ENCODE results near the gene DBN1. TPM values are rescaled to one million over a fixed set of nuclear protein-coding genes. Genes with fewer than 3 reads are reported as not detected.

DBN1 gene
- total and polyA plus RNA-seq, 5 donors from 2014 or later, result 0.13 to 2.3 TPM; not detected in 3

- peak overlapping the region in 1 of 4 donors; percentile 52 for H3K4me3 Mint-ChIP-seq
- no peak for ATAC-seq (ENCODE audit: low read depth in 2 of 2)
- DNase-seq, result no peak
- H3K9me3 Mint-ChIP-seq, result no peaks in the 10 kb centered on the region
- H3K27me3 Mint-ChIP-seq, result no peaks in the 10 kb centered on the region
- H3K27ac Mint-ChIP-seq, result peak overlapping the region in 2 of 3 donors; percentile 7 to 54
- peaks cover 0 to 18% (median 8%) of the 10 kb centered on the region in 4 donors for H3K4me1 Mint-ChIP-seq
- no peak overlapping the region for H3K27ac ChIP-seq (ENCODE audit: insufficient read depth, low read length, poor library complexity, severe bottlenecking)
- no peaks in the 10 kb centered on the region for H3K36me3 ChIP-seq (ENCODE audit: control insufficient read depth, insufficient read depth, low read length)
- H3K9me3 ChIP-seq (ENCODE audit: control insufficient read depth in 2 of 2, low read length in 2 of 2), result no peaks in the 10 kb centered on the region
- H3K36me3 Mint-ChIP-seq, result peaks cover 4% of the 10 kb centered on the region
- no peak overlapping the region for H3K4me3 ChIP-seq (ENCODE audit: low read depth, low read length)
- H3K27me3 ChIP-seq (ENCODE audit: control insufficient read depth, insufficient read depth, low read length), result no peaks in the 10 kb centered on the region
- peaks cover 15% of the 10 kb centered on the region for H3K4me1 ChIP-seq (ENCODE audit: control insufficient read depth, insufficient read depth, low read length, poor library complexity, severe bottlenecking)
Measured at GRCh38 chr5:177492841-177493240, 19.4 kb upstream of the DBN1 start.

- Mint-ChIP-seq H3K4me3 (no peak overlapping the region), H3K27me3 (no peaks in the 10 kb centered on the region), H3K9me3 (no peaks in the 10 kb centered on the region), H3K4me1 (peaks cover 0 to 16% (median 8%) of the 10 kb centered on the region in 4 donors), H3K36me3 (peaks cover 6% of the 10 kb centered on the region), H3K27ac (no peak overlapping the region)
- no peak overlapping the region for H3K4me3 ChIP-seq (ENCODE audit: low read depth, low read length)
- no peak overlapping the region for H3K27ac ChIP-seq (ENCODE audit: insufficient read depth, low read length, poor library complexity, severe bottlenecking)
- H3K9me3 ChIP-seq (ENCODE audit: control insufficient read depth in 2 of 2, low read length in 2 of 2), result no peaks in the 10 kb centered on the region
- H3K36me3 ChIP-seq (ENCODE audit: control insufficient read depth, insufficient read depth, low read length), result no peaks in the 10 kb centered on the region
- DNase-seq (no peak), ATAC-seq (ENCODE audit: low read depth in 2 of 2) (no peak)
- peaks cover 12% of the 10 kb centered on the region for H3K4me1 ChIP-seq (ENCODE audit: control insufficient read depth, insufficient read depth, low read length, poor library complexity, severe bottlenecking)
- no peaks in the 10 kb centered on the region for H3K27me3 ChIP-seq (ENCODE audit: control insufficient read depth, insufficient read depth, low read length)
Measured at GRCh38 chr5:177491983-177492746, 18.7 kb upstream of the DBN1 start.

GRCh38 chr5:177491429-177491945 lies 18.1 kb upstream of the DBN1 start:
- Mint-ChIP-seq H3K4me3 (no peak overlapping the region), H3K4me1 (peaks cover 0 to 16% (median 8%) of the 10 kb centered on the region in 4 donors), H3K27ac (peak overlapping the region in 1 of 3 donors; percentile 59), H3K9me3 (no peaks in the 10 kb centered on the region), H3K36me3 (peaks cover 7% of the 10 kb centered on the region), H3K27me3 (no peaks in the 10 kb centered on the region)
- DNase-seq (peak in 1 of 3 donors; percentile 19), ATAC-seq (ENCODE audit: low read depth in 2 of 2) (no peak)
- H3K36me3 ChIP-seq (ENCODE audit: control insufficient read depth, insufficient read depth, low read length), result no peaks in the 10 kb centered on the region
- no peaks in the 10 kb centered on the region for H3K27me3 ChIP-seq (ENCODE audit: control insufficient read depth, insufficient read depth, low read length)
- H3K27ac ChIP-seq (ENCODE audit: insufficient read depth, low read length, poor library complexity, severe bottlenecking), result no peak overlapping the region
- peaks cover 6% of the 10 kb centered on the region for H3K4me1 ChIP-seq (ENCODE audit: control insufficient read depth, insufficient read depth, low read length, poor library complexity, severe bottlenecking)
- no peak overlapping the region for H3K4me3 ChIP-seq (ENCODE audit: low read depth, low read length)
- no peaks in the 10 kb centered on the region for H3K9me3 ChIP-seq (ENCODE audit: control insufficient read depth in 2 of 2, low read length in 2 of 2)

GRCh38 chr5:177490992-177491391 lies 17.6 kb upstream of the DBN1 start:
- H3K36me3 Mint-ChIP-seq, result peaks cover 7% of the 10 kb centered on the region
- H3K9me3 ChIP-seq (ENCODE audit: control insufficient read depth in 2 of 2, low read length in 2 of 2), result no peaks in the 10 kb centered on the region
- ATAC-seq (ENCODE audit: low read depth in 2 of 2) (no peak), DNase-seq (no peak)
- H3K36me3 ChIP-seq (ENCODE audit: control insufficient read depth, insufficient read depth, low read length), result no peaks in the 10 kb centered on the region
- no peak overlapping the region for H3K27ac ChIP-seq (ENCODE audit: insufficient read depth, low read length, poor library complexity, severe bottlenecking)
- peaks cover 0 to 12% (median 6%) of the 10 kb centered on the region in 4 donors for H3K4me1 Mint-ChIP-seq
- H3K4me3 Mint-ChIP-seq, result no peak overlapping the region
- H3K4me3 ChIP-seq (ENCODE audit: low read depth, low read length), result no peak overlapping the region
- peaks cover under 1% of the 10 kb centered on the region for H3K4me1 ChIP-seq (ENCODE audit: control insufficient read depth, insufficient read depth, low read length, poor library complexity, severe bottlenecking)
- no peaks in the 10 kb centered on the region for H3K27me3 Mint-ChIP-seq
- no peaks in the 10 kb centered on the region for H3K27me3 ChIP-seq (ENCODE audit: control insufficient read depth, insufficient read depth, low read length)
- H3K27ac Mint-ChIP-seq, result peak overlapping the region in 1 of 3 donors; percentile 59
- peaks cover 0 to 1% (median 0%) of the 10 kb centered on the region in 7 donors for H3K9me3 Mint-ChIP-seq

GRCh38 chr5:177490311-177490991 lies 17.0 kb upstream of the DBN1 start:
- no peak overlapping the region for H3K27ac ChIP-seq (ENCODE audit: insufficient read depth, low read length, poor library complexity, severe bottlenecking)
- Mint-ChIP-seq H3K9me3 (peaks cover 0 to 1% (median 0%) of the 10 kb centered on the region in 7 donors), H3K4me3 (no peak overlapping the region), H3K36me3 (peaks cover 7% of the 10 kb centered on the region), H3K4me1 (peaks cover 0 to 9% (median 4%) of the 10 kb centered on the region in 4 donors), H3K27me3 (no peaks in the 10 kb centered on the region), H3K27ac (no peak overlapping the region)
- H3K4me3 ChIP-seq (ENCODE audit: low read depth, low read length), result no peak overlapping the region
- DNase-seq (no peak), ATAC-seq (ENCODE audit: low read depth in 2 of 2) (no peak)
- no peaks in the 10 kb centered on the region for H3K4me1 ChIP-seq (ENCODE audit: control insufficient read depth, insufficient read depth, low read length, poor library complexity, severe bottlenecking)
- H3K36me3 ChIP-seq (ENCODE audit: control insufficient read depth, insufficient read depth, low read length), result no peaks in the 10 kb centered on the region
- no peaks in the 10 kb centered on the region for H3K27me3 ChIP-seq (ENCODE audit: control insufficient read depth, insufficient read depth, low read length)
- no peaks in the 10 kb centered on the region for H3K9me3 ChIP-seq (ENCODE audit: control insufficient read depth in 2 of 2, low read length in 2 of 2)

GRCh38 chr5:177489119-177489716 lies 15.8 kb upstream of the DBN1 start:
- Histone ChIP-seq H3K9me3 (ENCODE audit: control insufficient read depth in 2 of 2, low read length in 2 of 2) (no peaks in the 10 kb centered on the region), H3K4me3 (ENCODE audit: low read depth, low read length) (no peak overlapping the region), H3K36me3 (ENCODE audit: control insufficient read depth, insufficient read depth, low read length) (no peaks in the 10 kb centered on the region), H3K27ac (ENCODE audit: insufficient read depth, low read length, poor library complexity, severe bottlenecking) (no peak overlapping the region), H3K4me1 (ENCODE audit: control insufficient read depth, insufficient read depth, low read length, poor library complexity, severe bottlenecking) (no peaks in the 10 kb centered on the region), H3K27me3 (ENCODE audit: control insufficient read depth, insufficient read depth, low read length) (no peaks in the 10 kb centered on the region)
- Mint-ChIP-seq H3K27ac (no peak overlapping the region), H3K27me3 (no peaks in the 10 kb centered on the region), H3K4me3 (no peak overlapping the region), H3K4me1 (peaks cover 0 to 9% (median 4%) of the 10 kb centered on the region in 4 donors), H3K36me3 (peaks cover 16% of the 10 kb centered on the region), H3K9me3 (peaks cover 0 to 1% (median 0%) of the 10 kb centered on the region in 7 donors)
- no peak for ATAC-seq (ENCODE audit: low read depth in 2 of 2)
- no peak for DNase-seq

GRCh38 chr5:177487975-177488374 lies 14.5 kb upstream of the DBN1 start:
- Histone ChIP-seq H3K36me3 (ENCODE audit: control insufficient read depth, insufficient read depth, low read length) (no peaks in the 10 kb centered on the region), H3K9me3 (ENCODE audit: control insufficient read depth in 2 of 2, low read length in 2 of 2) (no peaks in the 10 kb centered on the region), H3K27me3 (ENCODE audit: control insufficient read depth, insufficient read depth, low read length) (no peaks in the 10 kb centered on the region), H3K4me1 (ENCODE audit: control insufficient read depth, insufficient read depth, low read length, poor library complexity, severe bottlenecking) (no peaks in the 10 kb centered on the region), H3K27ac (ENCODE audit: insufficient read depth, low read length, poor library complexity, severe bottlenecking) (no peak overlapping the region), H3K4me3 (ENCODE audit: low read depth, low read length) (no peak overlapping the region)
- Mint-ChIP-seq H3K9me3 (peaks cover 0 to 1% (median 0%) of the 10 kb centered on the region in 7 donors), H3K4me3 (no peak overlapping the region), H3K27me3 (no peaks in the 10 kb centered on the region), H3K4me1 (peaks cover 0 to 5% (median 2%) of the 10 kb centered on the region in 4 donors), H3K27ac (no peak overlapping the region), H3K36me3 (peaks cover 16% of the 10 kb centered on the region)
- ATAC-seq (ENCODE audit: low read depth in 2 of 2) (no peak), DNase-seq (no peak)

All from CD4-positive, CD25-positive, alpha-beta regulatory T cell (primary cell).